ENCODE measurements around the gene LSM11.

DNA sequence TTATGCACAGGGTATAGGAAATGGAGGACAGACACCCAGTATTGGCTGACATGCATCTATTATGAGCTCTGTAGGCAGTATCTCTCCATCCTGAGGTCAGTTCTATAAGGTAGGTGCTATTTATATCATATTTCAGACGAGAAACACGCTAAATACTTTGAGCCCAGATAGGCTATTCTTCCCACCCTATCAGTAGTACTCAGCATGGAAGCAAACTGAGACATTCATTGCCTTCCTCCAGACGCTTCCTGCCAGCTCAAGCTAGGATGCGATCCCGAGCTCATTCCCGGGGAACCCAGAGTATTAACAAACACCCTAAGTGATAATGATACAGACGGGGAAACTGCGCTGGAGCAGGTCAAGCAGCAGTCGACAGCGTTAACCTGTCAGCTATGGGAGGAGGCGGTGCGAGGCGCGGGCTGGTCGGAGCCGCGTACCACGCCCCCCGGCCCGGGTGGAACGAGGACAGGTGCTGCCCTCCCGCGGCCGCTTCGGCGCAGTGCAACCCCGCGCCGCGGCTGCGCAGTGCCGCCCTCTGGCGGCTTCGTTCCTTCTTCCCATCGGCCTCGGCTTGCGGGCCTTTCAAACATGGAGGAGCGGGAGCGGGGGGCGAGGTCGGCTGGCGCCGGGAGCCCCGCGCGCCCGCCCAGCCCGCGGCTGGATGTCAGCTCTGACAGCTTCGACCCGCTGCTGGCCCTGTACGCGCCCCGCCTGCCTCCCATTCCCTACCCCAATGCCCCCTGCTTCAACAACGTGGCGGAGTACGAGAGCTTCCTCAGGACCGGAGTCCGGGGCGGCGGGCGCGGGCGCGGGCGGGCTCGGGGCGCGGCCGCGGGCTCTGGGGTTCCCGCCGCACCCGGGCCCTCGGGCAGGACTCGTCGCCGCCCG is at the start of gene LSM11:
- peak; percentile 99 to 100 (median 100) for TF ChIP-seq CTCF (IDR thresholded peaks at IDR 0.05)
- peak in 1 of 2 donors; percentile 36 for TF ChIP-seq POLR2A (IDR thresholded peaks at IDR 0.05)
